AG04450 (cell line): ENCODE results near the gene TUBG2. TPM values are rescaled to one million over a fixed set of nuclear protein-coding genes. Genes with fewer than 3 reads are reported as not detected.
A peak's percentile ranks its signal among the peaks of the same experiment; 100 is the strongest.

ENCODE experiments used
- CTCF ChIA-PET: fragments of 300-600, 350-600 bp; formaldehyde crosslinking; extraction: SDS; loops from one replicate; lab custom pipeline; 2022; ENCODE audit warnings: antibody characterized with exemption, inconsistent platforms; lab: Charles Lee
- POLR2A ChIA-PET: fragments of 350-600 bp; formaldehyde crosslinking; extraction: SDS; loops from one replicate; lab custom pipeline; 2021; ENCODE audit warnings: antibody characterized with exemption, inconsistent platforms; lab: Yijun Ruan, JAX
- DNase-seq: peaks from one replicate; pipeline ENCODE4 v3.0.0-alpha.2; 2011; ENCODE audit warnings: low read depth, low spot score
- H3K27ac ChIP-seq: one replicate; pipeline ENCODE4 v1.5.1; 2012; ENCODE audit warnings: low read depth, low read length, control low read depth
- H3K27me3 ChIP-seq: one replicate; pipeline ENCODE4 v1.6.0; 2012; ENCODE audit warnings: low read length; ENCODE audit not compliant: control insufficient read depth, insufficient read depth
- H3K4me3 ChIP-seq: 2 replicates; pipeline ENCODE4 v1.5.1; 2011; ENCODE audit warnings: mild to moderate bottlenecking, low read depth, low read length, control low read depth
- H3K9me3 ChIP-seq: 2 replicates; pipeline ENCODE4 v1.5.1; 2012; ENCODE audit warnings: low read length; ENCODE audit not compliant: control insufficient read depth, insufficient read depth
- CTCF ChIP-seq: IDR thresholded peaks from 2 replicates; pipeline ENCODE4 v1.5.1; 2011; ENCODE audit warnings: low read depth, low read length, control low read depth, inconsistent platforms
- polyA plus RNA-seq: library from polyadenylated mRNA; depleted of rRNA; stranded (reverse); fragments of >200 nt; gene quantifications from 2 replicates; pipeline ENCODE4 v1.2.3, GENCODE V29; 2011

TUBG2 gene
- polyA plus RNA-seq, 1 experiment, result 7.8 TPM

GRCh38 chr17:42675348-42675964, 16.4 kb downstream of the TUBG2 start:
- ChIA-PET POLR2A (interaction anchor here (0.8 to 2.3 kb wide), 4 partner anchors 8 to 275 kb away, joined by 3 to 12 read pairs (median 9); partner anchors contain the start of genes PSMC3IP, RETREG3 and TUBG1), CTCF (interaction anchor here (2.2 to 4.8 kb wide), 2 partner anchors 66 to 97 kb away, joined by 10 to 30 read pairs; partner anchors contain the start of genes PSMC3IP, RETREG3 and TUBG1)
- Histone ChIP-seq H3K27ac (peak overlapping the region; percentile 47), H3K4me3 (peak overlapping the region; percentile 89), H3K9me3 (no peaks in the 10 kb centered on the region; the same call in 1 of the 2 replicates), H3K27me3 (no peaks in the 10 kb centered on the region)
- DNase-seq, result no peak
- TF ChIP-seq CTCF, result no peak

- peak overlapping the region; percentile 47 for H3K27ac ChIP-seq
- no peaks in the 10 kb centered on the region; the same call in 1 of the 2 replicates for H3K9me3 ChIP-seq
- H3K27me3 ChIP-seq, result no peaks in the 10 kb centered on the region
- POLR2A ChIA-PET, result interaction anchor here (0.8 to 2.3 kb wide), 5 partner anchors 8 to 276 kb away, joined by 3 to 12 read pairs (median 6); partner anchors contain the start of genes PSMC3IP, RETREG3 and TUBG1
- TF ChIP-seq CTCF, result no peak
- peak overlapping the region; percentile 89 for H3K4me3 ChIP-seq
- DNase-seq, result no peak
- CTCF ChIA-PET, result interaction anchor here (1.1 to 4.8 kb wide), 3 partner anchors 19 to 97 kb away, joined by 3 to 30 read pairs (median 10); partner anchors contain the start of genes PSMC3IP, RETREG3 and TUBG1
Measured at GRCh38 chr17:42675965-42676423, 16.9 kb downstream of the TUBG2 start.

GRCh38 chr17:42676424-42677011, 17.4 kb downstream of the TUBG2 start, which contains the start of gene PLEKHH3:
Gene PLEKHH3 (minus strand): TSS chr17:42676994. CDS start chr17:42676563, 431 bp downstream.
- no peak for DNase-seq
- Histone ChIP-seq H3K27me3 (no peaks in the 10 kb centered on the region), H3K27ac (peak within 1 kb of the TSS; percentile 84), H3K4me3 (peak within 1 kb of the TSS; percentile 89), H3K9me3 (no peaks in the 10 kb centered on the region; the same call in 1 of the 2 replicates)
- peak; percentile 19; the same call in 1 of the 2 replicates for TF ChIP-seq CTCF
- ChIA-PET POLR2A (interaction anchor here (0.8 to 2.3 kb wide), 5 partner anchors 9 to 276 kb away, joined by 3 to 12 read pairs (median 6); partner anchors contain the start of genes PSMC3IP, RETREG3 and TUBG1), CTCF (interaction anchor here (1.1 to 4.8 kb wide), 3 partner anchors 19 to 98 kb away, joined by 3 to 30 read pairs (median 10); partner anchors contain the start of genes PSMC3IP, RETREG3 and TUBG1)

- ChIA-PET POLR2A (interaction anchor here (0.9 to 2.3 kb wide), 5 partner anchors 10 to 99 kb away, joined by 3 to 12 read pairs (median 6); partner anchors contain the start of genes PSMC3IP, RETREG3 and TUBG1), CTCF (interaction anchor here (0.7 to 4.8 kb wide), 4 partner anchors 18 to 99 kb away, joined by 3 to 30 read pairs (median 6); partner anchors contain the start of genes PSMC3IP, RETREG3 and TUBG1)
- Histone ChIP-seq H3K27ac (peak overlapping the region; percentile 84), H3K9me3 (no peaks in the 10 kb centered on the region; the same call in 1 of the 2 replicates), H3K4me3 (peak overlapping the region; percentile 89), H3K27me3 (no peaks in the 10 kb centered on the region)
- TF ChIP-seq CTCF, result no peak
- DNase-seq, result peak; percentile 99
Measured at GRCh38 chr17:42677012-42677857, 18.2 kb downstream of the TUBG2 start.
